HuH-7 (cell line): Measurements from ENCODE around the gene SOST.

Experiments used
- DNase-seq: peaks from one replicate; pipeline ENCODE4 v3.0.0; 2011; ENCODE audit warnings: low spot score

SOST gene

GRCh38 chr17:43741636-43742035, 17.0 kb downstream of the SOST start:
- DNase-seq, result no peak

GRCh38 chr17:43740541-43740940, 18.1 kb downstream of the SOST start:
- no peak for DNase-seq

- DNase-seq, result no peak
Observed at GRCh38 chr17:43737722-43738121, 20.9 kb downstream of the SOST start.

GRCh38 chr17:43736389-43736788, 22.2 kb downstream of the SOST start:
- DNase-seq, result no peak

GRCh38 chr17:43734376-43734775, 24.2 kb downstream of the SOST start:
- no peak for DNase-seq

- DNase-seq, result no peak
Observed at GRCh38 chr17:43733956-43734355, 24.6 kb downstream of the SOST start.

- no peak for DNase-seq
Observed at GRCh38 chr17:43732958-43733357, 25.6 kb downstream of the SOST start.

GRCh38 chr17:43728081-43728480, 30.5 kb downstream of the SOST start:
- no peak for DNase-seq

- DNase-seq, result peak; percentile 77
Observed at GRCh38 chr17:43723697-43724359, 34.8 kb downstream of the SOST start.

GRCh38 chr17:43722870-43723665, 35.5 kb downstream of the SOST start:
- DNase-seq, result no peak

GRCh38 chr17:43722269-43722619, 36.3 kb downstream of the SOST start:
- no peak for DNase-seq

GRCh38 chr17:43721537-43722268, 36.9 kb downstream of the SOST start:
- no peak for DNase-seq

GRCh38 chr17:43720311-43721060, 38.1 kb downstream of the SOST start:
- peak; percentile 82 for DNase-seq

- DNase-seq, result no peak
Observed at GRCh38 chr17:43719578-43719977, 39.0 kb downstream of the SOST start.

GRCh38 chr17:43718544-43718943, 40.0 kb downstream of the SOST start:
- DNase-seq, result no peak

- no peak for DNase-seq
Observed at GRCh38 chr17:43717913-43718312, 40.7 kb downstream of the SOST start.

GRCh38 chr17:43714465-43715149, 44.0 kb downstream of the SOST start:
- no peak for DNase-seq

GRCh38 chr17:43713494-43714162, 45.0 kb downstream of the SOST start:
- peak; percentile 67 for DNase-seq

- no peak for DNase-seq
Observed at GRCh38 chr17:43712397-43712796, 46.2 kb downstream of the SOST start.

- no peak for DNase-seq
Observed at GRCh38 chr17:43710101-43710500, 48.5 kb downstream of the SOST start.

GRCh38 chr17:43709210-43709609, 49.4 kb downstream of the SOST start:
- no peak for DNase-seq
